HT1080 (cell line): ENCODE results near the gene GRIK5. TPM values are rescaled to one million over a fixed set of nuclear protein-coding genes. Genes with fewer than 3 reads are reported as not detected.
"Not testable (repeated sequence)": the region's sequence is repeated elsewhere in the genome, so short reads cannot be mapped to it uniquely, and the experiment has no call there.

Source experiments
- DNase-seq: peaks from one replicate; pipeline ENCODE4 v3.0.0-alpha.2; 2015; ENCODE audit warnings: low read depth
- total RNA-seq: library from RNA; depleted of rRNA; stranded (reverse); fragments of >200 nt; shearing (Covaris generic); gene quantifications from 2 replicates; pipeline ENCODE4 v1.2.3, GENCODE V29; 2014

Gene GRIK5
- total RNA-seq, 1 experiment from 2014 or later, result not detected

GRCh38 chr19:42051166-42052115, 18.6 kb downstream of the GRIK5 start:
- DNase-seq, result peak; percentile 44

GRCh38 chr19:42048992-42049391, 21.0 kb downstream of the GRIK5 start:
- peak; percentile 18 for DNase-seq

DNA sequence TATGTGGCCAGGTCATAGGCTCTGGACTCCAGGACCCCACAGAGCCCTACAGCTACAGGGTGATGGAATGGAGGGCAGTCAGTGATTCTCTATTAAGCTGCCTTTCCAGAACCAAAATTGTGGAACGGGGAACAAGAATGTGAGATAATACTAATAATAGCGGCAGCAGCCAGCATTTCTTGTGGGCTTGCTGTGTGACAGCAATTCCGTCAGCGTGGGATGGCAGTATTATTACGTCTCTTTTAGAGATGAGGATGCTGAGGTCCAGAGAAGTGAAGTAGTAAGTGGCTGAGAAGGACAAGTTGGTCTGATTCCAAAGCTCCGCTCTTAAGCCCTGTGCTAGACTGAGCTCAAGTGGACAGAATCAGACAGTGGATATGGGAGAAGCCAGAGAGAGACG, 24.4 kb downstream of the GRIK5 start:
- DNase-seq, result no peak

- DNase-seq, result no peak
Measured at GRCh38 chr19:42042455-42043170, 27.4 kb downstream of the GRIK5 start.

- DNase-seq, result not testable (repeated sequence)
Measured at GRCh38 chr19:42040491-42040890, 29.5 kb downstream of the GRIK5 start.

- no peak for DNase-seq
Measured at GRCh38 chr19:42040031-42040430, 30.0 kb downstream of the GRIK5 start.

GRCh38 chr19:42038666-42039065, 31.3 kb downstream of the GRIK5 start:
- DNase-seq, result no peak

DNA sequence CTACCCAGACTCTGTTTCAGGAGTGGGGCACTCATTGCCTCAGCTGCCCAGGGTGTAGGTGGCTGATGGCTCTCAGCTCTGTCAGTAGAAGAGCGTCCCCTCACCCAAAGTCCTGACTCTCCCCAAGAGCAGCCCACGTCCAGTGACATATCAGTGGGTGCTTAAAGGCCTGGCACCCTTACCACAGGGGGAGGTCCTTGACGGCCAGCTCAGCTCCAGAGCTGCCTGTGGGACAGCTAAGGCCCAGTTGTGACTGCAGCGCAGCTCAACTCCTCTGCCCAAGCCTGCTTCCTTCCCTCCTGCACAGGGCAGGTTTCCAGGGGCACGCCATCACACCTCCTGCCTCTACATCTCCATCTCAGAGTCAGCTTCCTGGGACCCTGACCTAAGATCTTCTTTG, 32.4 kb downstream of the GRIK5 start:
- DNase-seq, result no peak

DNA sequence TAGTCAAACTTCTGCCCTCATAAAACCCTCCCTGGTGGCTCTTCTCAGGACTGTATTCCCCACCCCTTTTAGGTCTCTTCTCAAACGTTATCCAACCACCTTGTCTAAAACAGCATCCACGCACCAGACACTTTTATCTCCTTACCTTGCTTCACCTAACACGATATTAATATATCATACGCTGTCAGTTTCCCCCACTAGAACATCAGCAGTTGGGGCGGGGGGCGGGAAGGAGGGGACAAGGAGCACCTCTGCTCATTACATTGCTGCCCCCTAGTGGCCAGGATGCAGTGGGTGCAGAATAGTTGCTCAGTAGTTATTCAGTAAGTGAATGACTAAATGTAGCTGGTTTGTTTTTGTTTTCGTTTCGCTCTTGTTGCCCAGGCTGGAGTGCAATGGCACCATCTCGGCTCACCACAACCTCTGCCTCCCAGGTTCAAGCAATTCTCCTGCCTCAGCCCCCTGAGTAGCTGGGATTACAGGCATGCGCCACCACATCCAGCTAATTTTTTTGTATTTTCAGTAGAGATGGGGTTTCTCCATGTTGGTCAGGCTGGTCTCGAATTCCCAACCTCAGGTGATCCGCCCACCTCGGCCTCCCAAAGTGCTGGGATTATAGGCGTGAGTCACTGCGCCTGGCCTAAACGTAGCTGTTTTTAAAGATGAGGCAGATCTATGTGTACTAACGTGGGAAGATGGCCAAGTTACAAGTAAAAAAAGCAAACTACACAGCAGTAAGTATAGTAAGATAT, 35.2 kb downstream of the GRIK5 start:
- peak; percentile 69 for DNase-seq

DNA sequence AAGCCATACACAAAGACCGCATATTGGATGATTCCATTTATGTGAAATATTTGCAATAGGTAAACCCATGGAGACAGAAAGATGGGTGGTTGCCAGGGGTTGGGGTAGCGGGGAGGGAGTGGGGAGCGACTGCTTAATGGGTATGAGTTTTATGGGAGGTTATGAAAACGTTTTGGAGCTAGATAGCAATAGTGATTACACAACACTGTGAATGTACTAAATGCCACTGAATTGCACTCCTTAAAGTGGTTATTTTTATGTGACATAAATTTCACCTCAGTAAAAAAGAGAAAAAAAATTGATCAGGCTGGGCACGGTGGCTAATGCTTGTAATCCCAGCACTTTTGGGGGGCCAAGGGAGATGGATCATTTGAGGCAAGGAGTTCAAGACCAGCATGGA, 36.6 kb downstream of the GRIK5 start:
- DNase-seq, result no peak

DNA sequence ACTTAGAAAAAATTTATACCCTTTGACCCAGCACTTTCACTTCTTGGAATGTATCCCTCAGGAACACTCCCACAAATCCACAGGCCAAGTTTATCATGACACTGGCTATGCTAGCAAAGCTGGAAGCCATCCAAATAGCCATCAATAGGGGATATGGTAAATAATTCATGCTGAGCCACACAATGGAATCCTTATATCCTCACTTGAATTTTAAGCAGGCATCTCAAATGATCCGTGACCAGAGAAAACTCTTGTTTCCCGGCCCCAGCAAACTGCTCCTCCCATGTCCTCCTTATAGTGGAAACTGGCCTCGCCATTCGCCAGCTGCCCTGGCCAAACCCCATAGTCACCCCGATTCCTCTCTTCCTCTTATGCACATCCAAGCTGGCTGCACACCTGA, 37.6 kb downstream of the GRIK5 start:
- no peak for DNase-seq

DNA sequence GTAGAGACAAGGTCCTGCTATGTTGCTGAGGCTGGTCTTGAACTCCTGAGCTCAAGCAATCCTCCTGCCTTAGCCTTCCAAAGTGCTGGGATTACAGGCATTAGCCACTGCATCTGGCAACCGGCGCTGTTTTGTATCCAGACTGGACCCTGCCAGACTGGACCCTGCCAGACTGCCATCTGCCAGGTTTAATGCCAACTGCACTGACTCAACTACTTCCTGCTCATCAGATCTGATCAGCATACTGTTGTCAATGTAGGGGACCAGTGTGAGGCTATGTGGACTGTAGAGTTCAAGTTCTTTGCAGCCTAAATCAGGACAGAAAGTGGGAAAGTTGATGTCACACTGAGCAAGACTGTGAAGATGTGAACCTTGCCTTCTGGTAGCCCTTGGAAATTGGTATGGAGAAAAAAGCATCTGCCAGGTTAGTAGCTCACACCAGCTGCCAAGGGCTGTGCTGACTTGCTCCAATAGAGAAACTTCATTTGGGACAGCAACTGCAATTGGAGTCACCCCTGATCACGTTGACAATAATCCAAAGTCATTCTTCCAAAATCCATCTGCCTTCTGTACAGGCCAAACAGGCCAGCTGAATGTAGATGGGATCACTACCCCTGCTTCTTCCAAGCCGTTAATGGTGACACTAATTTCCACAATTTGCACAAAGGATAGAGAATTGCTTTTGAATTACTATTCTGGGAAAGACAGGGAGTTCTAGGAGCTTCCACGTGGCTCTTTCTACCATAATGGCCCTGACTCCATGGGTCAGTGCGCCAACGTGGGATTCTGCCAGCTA, 39.2 kb downstream of the GRIK5 start:
- DNase-seq, result no peak

DNA sequence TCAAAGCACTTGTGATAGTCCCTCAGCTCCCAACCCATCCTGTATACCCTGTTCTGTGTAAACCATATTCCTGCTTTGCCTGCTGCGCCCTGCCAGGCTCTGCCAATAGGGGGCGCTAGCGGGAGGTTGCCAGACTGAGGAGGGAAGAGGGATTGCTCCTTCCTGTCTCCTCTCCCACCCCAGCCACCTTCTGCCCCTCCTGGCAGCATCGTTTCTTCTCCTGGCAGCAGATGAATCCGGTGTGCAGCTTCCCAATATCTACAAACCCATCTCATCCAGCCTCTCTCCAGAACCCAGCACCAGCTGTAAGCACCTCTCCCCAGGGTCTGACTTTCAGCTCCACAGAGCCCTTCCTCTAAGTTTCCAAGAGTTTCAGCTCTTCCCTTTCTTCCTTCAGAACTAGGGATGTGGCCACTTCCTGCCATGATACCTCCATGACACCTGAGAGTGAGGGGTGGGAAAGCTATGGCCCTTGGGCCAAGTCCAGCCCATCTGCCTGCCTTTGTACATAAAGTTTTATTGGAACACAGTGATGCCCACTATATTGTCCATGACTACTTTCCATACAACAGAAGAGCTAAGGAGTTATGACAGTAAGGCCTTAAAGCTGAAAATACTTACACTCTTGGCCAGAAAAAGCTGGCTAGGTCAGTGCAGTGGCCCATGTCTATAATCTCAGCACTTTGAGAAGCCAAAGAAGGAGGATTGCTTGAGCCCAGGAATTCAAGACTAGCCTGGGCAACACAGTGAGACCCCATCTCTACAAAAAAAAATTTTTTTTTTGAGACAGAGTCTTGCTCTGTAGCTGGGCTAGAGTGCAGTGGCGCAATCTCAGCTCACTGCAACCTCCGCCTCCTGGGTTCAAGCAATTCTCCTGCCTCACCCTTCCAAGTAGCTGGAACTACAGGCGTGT, 41.4 kb downstream of the GRIK5 start:
- DNase-seq, result peak; percentile 33

- no peak for DNase-seq
Measured at GRCh38 chr19:42024622-42025111, 45.3 kb downstream of the GRIK5 start.

DNA sequence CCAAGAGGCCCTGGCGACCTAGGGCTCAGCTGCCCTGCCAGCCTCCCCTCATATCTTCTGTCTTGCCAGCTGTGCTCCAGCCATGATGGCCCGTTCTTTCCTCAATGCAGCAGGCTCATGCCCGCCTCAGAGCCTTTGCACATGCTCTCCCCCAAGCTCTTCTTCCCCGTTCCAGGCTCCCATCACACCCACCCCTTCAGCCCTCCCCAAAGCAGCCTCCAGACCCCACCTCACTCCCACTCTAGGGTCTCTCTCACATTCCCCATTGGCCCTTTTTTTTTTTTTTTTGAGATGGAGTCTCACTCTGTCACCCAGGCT, 46.1 kb downstream of the GRIK5 start:
- DNase-seq, result no peak

DNA sequence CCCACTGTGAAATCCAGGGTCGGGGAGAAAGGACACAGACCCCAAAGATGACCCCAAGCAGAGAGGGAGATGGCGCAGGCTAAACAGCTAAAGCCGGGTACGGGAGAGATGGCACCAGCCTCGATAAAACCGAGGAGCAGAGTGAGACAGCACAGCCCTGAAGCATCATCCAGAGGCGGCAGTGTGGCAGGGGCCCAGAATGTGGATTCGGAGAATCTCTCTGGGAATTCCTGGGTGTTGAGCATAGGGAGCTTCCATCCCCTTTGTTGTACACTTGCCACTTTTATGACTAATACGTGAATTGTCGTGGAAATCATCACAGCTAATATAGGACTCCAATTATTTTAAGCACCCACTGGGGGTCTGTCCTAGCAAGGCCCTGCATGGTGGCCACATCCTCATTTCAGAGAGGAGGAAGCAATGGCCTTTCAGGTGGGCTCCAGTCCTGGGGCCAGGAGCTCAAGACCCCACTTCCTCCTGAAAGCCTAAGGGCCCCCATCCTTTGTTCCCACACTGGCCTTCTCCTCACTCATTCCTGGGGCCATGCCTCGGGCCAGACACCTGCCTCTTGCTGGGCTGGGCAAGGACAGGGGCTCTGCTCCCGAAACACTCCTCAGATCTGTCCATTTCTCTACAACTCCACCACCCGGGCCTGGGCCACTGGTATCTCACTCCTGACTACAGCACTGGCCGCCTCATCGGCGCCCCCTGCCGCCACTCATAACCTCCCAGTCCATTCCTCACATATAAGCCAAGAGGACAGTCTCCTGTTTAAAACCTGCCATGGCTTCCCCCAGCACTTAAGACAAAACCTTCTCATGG, 46.7 kb downstream of the GRIK5 start:
- DNase-seq, result peak; percentile 41

- DNase-seq, result no peak
Measured at GRCh38 chr19:42022616-42023015, 47.4 kb downstream of the GRIK5 start.

GRCh38 chr19:42021185-42021584, 48.8 kb downstream of the GRIK5 start:
- no peak for DNase-seq
